OCI-LY3 (cell line): Measurements from ENCODE around the gene PLD1.

ENCODE experiments used
- EZH2phosphoT487 ChIP-seq: fragments of 200-600 bp; shearing (Covaris generic); IDR thresholded peaks from 2 replicates; pipeline ENCODE4 v1.6.1; 2018; ENCODE audit warnings: antibody characterized with exemption, mixed run types, low read depth
- TF ChIP-seq, protein P1 (sequence below): fragments of 200-600, 300-600 bp; sonication (generic); IDR thresholded peaks from 2 replicates; pipeline ENCODE4 v1.5.1; 2014; ENCODE audit warnings: antibody characterized with exemption, low read length, low read depth

DNA sequence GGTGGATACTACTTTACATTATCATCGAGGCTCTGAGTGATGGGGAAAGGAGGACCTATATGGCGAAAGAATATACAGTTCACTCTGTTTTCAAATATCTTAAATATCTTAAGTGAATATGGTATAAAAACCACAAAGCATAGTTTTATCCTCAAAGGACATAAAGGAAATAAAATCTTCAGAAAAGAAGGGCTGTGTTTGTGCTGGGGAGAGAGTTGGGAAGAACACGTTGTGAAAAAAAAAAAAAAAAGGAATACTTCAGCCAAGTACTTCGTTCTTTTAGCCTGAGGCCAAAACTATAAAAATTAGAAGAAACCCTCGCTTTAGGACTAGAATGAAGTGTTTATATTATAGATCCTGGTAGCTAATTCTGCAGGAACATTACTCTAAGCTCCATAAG is 22.7 kb upstream of the PLD1 start:
- TF ChIP-seq, protein P1, sequence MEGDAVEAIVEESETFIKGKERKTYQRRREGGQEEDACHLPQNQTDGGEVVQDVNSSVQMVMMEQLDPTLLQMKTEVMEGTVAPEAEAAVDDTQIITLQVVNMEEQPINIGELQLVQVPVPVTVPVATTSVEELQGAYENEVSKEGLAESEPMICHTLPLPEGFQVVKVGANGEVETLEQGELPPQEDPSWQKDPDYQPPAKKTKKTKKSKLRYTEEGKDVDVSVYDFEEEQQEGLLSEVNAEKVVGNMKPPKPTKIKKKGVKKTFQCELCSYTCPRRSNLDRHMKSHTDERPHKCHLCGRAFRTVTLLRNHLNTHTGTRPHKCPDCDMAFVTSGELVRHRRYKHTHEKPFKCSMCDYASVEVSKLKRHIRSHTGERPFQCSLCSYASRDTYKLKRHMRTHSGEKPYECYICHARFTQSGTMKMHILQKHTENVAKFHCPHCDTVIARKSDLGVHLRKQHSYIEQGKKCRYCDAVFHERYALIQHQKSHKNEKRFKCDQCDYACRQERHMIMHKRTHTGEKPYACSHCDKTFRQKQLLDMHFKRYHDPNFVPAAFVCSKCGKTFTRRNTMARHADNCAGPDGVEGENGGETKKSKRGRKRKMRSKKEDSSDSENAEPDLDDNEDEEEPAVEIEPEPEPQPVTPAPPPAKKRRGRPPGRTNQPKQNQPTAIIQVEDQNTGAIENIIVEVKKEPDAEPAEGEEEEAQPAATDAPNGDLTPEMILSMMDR = no peak
- TF ChIP-seq EZH2phosphoT487 = no peak
